Measurements from ENCODE around the gene ARHGEF17. TPM values are rescaled to one million over a fixed set of nuclear protein-coding genes. Genes with fewer than 3 reads are reported as not detected.

Gene ARHGEF17
- total and polyA plus RNA-seq, 2 of the 8 experiments (the other 6 are each of a cell fraction or from before 2014, with no cell fraction given): 11.3 to 14.6 TPM

GRCh38 chr11:73399159-73399590 lies 91.1 kb downstream of the ARHGEF17 start (continued):
- TF ChIP-seq SIN3A (conservative IDR thresholded peaks at IDR 0.05 in 1 of 2, IDR thresholded peaks at IDR 0.05 in 1 of 2; ENCODE audit: low read depth in 1 of 2, low read length in 2 of 2) (no peak), POLR2AphosphoS5 (IDR thresholded peaks at IDR 0.05; ENCODE audit: low read depth, low read length) (no peak; the same call in 1 of the 2 replicates), SP2 (IDR thresholded peaks at IDR 0.05; ENCODE audit: low read length) (no peak), RAD21 (IDR thresholded peaks at IDR 0.05 in 1 of 2, conservative IDR thresholded peaks at IDR 0.05 in 1 of 2; ENCODE audit: low read depth in 2 of 2, low read length in 2 of 2) (no peak), CTBP2 (IDR thresholded peaks at IDR 0.05; ENCODE audit: borderline replicate concordance, insufficient read depth, insufficient read length, low read length) (no peak), SIRT6 (IDR thresholded peaks at IDR 0.05; ENCODE audit: low read length) (no peak), FOSL1 (IDR thresholded peaks at IDR 0.05; ENCODE audit: insufficient read depth, low read depth, low read length) (no peak), CHD2 (IDR thresholded peaks at IDR 0.05; ENCODE audit: low read length) (no peak), TAF7 (optimal IDR thresholded peaks at IDR 0.05; ENCODE audit: borderline replicate concordance, low read depth, low read length) (no peak)

Measured in H1 (cell line).